ENCODE data around the gene GGACT.
"Not testable (repeated sequence)": the region's sequence is repeated elsewhere in the genome, so short reads cannot be mapped to it uniquely, and the experiment has no call there.

Gene GGACT

DNA sequence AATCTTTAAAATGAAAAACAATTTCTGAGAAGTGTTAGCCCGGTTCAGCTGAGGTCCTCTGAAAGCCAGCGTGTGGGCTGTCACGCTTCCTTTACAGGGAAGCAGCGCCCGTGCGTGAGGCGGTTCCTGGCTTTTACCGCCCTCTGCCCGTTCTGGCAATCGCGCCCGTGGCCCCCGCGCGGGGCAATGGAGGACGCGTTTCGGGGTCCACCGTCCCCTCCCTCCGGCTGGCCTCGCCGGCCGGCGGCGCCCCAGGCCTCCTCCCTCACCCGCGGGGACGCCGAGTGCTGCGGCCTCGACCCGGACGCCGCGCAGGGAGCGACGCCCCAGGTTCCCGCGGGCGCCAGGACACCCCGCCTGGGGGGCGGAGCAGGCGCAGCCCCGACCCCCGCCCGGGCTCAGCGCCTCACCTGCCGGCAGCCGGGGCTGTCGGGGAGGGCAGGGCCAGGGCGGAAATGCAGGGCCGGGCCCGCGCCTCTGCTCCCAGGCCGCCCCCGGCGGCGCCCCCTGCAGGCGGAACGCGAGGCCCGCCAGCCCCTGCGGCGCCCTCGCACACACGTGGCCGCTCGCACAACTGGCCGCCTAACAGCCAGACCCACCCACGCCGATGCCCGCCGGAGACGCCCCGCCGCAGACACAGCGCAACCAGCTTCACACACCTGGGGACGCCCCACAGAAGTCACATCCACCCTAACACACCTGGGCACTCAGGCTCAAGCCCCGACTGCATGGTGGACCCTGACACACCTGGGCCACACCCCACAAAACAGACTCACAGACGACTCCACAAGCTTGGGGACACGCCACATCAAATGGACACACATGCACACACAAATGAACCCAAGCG, at the start of gene GGACT:
GGACT (minus strand) TSS at position 459 of the 847 bp plus-strand sequence. CDS start 56,198 bp downstream, outside the sequence.
- DNase-seq: no peak

GRCh38 chr13:100637796-100638195, 49.2 kb upstream of the GGACT start:
- no peak for DNase-seq

DNA sequence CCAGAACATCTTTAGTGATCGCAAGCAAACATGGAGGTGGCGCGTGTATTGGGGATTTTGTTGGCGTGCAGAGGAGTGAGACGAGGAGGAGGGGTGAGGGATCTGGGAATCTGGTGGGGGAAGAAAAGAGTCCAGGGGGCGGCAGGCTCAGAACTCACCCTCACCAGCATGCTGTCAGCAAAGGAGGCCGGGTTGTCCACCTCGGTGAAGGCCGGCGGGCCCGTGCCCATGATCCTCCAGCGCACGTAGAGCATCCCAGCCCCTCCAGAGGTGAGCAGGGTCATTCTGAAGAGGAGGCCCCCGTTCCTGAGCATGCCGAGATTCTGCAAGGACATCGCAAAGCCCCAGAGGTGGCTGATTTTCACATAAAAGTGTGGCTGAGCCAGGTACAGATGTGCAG, 48.8 kb upstream of the GGACT start:
- DNase-seq: no peak

DNA sequence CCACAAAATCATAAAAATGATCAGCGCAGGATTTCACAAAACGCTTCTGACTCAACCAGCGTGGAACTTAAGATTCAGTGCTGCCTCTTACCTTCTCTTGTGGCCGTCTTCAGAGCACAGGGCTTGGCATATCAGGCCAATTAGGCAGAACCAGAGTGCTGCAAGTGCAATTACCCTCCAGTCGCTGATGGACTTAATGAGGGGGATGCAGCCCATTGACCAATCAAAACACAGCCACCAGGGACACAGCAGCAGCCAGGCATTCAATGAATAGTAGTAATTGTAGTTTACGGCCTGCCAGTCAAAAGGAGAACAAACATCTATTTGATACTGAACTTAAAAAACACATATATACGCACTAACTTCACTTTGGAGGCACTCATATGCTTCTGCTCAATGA, 47.9 kb upstream of the GGACT start:
- DNase-seq: peak; percentile 35

GRCh38 chr13:100636004-100636403, 47.4 kb upstream of the GGACT start:
- DNase-seq: no peak

- DNase-seq: no peak
These were observed 46.1 kb upstream of the GGACT start for GRCh38 chr13:100634696-100635095.

DNA sequence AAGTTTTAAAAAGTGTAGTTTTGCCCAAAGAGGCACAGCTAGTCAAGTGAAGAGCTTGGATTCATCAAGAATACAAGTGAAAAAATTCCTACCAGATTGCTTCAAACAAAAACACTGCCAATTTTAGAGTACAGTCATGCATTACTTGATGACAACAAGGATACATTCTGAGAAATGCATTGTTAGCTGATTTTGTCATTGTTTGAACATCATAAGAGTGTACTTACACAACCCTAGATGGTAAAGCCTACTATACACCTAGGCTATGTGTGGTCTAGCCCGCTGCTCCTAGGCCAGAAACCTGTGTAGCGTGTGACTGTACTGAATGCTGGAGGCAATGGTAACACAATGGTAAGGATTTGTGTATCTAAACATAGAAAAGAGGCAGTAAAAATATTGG, 44.9 kb upstream of the GGACT start:
- DNase-seq: no peak

GRCh38 chr13:100630555-100630954, 42.0 kb upstream of the GGACT start:
- DNase-seq: no peak

GRCh38 chr13:100627120-100627519, 38.5 kb upstream of the GGACT start:
- DNase-seq: no peak

DNA sequence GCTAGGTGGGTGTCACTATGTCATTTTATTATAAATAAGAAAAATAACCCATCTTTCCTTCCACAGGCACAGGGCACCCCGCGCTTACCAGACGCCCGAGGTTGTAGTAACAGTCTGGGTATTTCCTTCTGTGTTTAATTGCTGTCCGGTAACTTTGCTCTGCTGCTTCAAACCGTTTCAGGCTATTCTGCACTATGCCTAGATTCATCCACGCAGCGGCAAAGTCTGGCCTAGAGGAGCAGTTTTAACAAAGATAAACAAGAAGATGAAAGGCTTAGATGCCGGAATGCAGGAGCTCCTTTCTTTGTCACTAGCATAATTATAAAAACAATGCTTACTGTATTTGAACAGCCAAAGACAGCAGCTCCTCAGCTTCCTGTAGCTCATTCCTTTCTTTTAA, 36.9 kb upstream of the GGACT start:
- no peak for DNase-seq

- DNase-seq: no peak
These were observed 32.2 kb upstream of the GGACT start for GRCh38 chr13:100620792-100621191.

DNA sequence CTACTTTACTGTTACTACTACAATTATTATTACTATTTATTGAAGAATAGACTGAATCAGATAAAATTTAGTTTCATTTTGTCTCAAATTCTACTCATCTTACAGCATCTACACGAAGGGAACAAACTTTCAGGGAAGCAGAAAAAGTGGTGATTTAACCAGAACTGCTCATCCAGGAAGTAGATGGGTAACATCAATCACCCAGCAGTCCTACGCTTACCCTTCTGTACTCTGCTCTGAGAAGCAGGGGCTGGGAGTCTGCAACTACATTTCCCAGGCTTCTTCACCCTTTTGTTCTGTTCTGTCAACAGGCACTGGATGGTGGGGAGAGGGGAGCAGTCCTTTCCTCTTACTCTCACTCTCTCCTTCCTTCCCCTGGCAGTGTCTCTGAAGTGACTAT, 31.4 kb upstream of the GGACT start:
- no peak for DNase-seq

- not testable (repeated sequence) for DNase-seq
These were observed 30.3 kb upstream of the GGACT start for GRCh38 chr13:100618897-100619296.

- no peak for DNase-seq
These were observed 24.4 kb upstream of the GGACT start for GRCh38 chr13:100613031-100613430.

DNA sequence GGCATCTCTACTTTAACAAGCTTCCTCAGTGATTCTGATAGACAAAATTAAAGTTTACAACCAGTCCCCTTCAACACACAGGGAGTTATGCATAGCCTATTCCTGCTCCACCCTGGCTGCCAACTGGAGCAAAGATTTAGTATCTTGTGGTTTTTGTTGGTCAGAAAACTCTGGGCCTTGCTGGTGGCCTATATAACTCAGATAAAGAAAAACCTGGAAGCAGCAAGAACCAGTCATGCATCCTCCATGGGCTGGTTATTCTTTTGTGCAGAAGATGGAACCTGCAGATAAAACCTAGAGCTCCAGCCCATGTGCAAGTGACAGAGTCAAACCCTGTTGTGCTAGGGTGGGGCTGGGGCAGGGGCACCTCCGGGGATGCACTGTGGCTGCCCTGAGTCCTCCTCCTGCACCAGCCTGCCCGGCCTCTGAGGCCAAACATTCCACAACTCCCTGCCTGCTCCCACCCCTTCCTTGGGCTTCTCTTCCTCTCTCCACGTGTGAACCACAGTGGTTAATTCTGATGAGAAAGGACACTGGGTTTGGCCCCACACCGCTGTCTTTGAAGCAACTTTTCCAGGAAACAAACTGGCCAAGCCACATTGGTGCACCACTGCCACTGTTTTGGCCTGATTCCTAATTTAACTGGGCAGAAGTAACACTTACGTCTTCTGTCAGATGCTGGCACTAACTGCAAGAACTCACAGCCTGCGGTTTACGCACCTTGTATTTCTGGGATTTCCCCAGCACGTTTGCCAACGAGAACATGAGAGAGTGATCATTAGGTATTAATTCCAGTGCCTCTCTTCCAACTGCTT, 23.3 kb upstream of the GGACT start:
- DNase-seq: no peak

DNA sequence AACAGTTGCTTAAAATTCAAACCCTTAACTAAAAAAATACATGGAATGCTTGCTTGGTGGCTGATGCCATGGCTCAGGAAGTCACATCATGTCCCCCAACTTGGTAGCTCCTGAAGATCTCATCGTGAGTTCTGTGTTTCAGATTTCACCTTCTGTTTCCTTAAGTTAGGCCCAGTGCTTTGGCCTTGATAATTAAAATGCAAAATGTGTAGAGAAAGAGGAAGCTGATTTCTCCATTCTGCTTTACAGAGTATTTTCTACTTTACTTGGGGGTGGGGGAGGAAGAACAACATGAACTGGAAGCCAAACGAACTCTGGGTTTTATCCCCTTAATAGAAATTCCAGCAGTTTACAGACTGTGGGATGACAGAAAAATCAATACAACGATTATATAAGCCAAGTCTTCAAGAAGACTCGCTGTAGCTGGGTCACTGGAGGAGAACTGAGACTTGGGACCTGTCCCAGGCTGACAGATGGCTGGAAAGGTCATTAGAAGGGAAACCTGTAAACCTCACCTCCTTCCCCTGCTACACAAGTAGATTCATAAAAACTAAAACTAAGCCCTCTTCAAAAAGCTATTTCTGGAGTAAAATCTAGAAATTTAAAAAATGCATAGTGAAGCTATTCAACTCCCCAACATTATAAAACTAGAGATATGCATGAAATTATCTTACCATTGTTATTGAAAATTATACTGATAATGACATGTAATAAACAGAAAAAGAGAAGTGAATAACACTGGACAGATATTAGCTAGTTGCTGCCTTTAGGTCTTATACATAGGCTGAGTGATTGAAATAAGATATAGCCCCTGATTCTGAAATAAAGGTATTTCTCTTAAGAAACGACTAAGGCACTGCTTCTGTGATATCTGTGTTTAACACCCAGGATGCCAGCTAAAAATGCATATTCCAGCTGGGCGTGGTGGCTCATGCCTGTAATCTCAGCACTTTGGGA, 22.1 kb upstream of the GGACT start:
- DNase-seq: no peak

- no peak for DNase-seq
These were observed 20.3 kb upstream of the GGACT start for GRCh38 chr13:100608906-100609305.

DNA sequence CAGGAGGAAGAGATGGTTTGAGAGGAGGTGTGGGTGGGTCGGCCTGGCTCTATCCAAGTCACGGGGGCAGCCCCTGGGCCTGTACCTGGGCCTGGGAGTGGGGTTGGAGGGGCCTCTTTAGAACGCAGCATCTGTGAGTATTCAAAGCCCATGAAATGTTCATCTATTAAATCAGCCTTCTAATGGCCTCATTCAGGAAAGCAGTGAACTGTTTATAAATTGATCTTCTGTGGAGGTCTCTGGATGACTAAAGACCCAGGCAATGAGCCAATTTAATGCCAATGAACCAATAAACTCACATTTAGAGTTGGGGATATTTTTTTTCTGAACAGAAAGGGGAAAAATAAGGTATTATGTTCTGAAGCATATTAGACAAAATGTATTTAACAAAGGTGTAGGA, 19.9 kb upstream of the GGACT start:
- no peak for DNase-seq

- DNase-seq: no peak
These were observed 16.5 kb upstream of the GGACT start for GRCh38 chr13:100604918-100605710.

DNA sequence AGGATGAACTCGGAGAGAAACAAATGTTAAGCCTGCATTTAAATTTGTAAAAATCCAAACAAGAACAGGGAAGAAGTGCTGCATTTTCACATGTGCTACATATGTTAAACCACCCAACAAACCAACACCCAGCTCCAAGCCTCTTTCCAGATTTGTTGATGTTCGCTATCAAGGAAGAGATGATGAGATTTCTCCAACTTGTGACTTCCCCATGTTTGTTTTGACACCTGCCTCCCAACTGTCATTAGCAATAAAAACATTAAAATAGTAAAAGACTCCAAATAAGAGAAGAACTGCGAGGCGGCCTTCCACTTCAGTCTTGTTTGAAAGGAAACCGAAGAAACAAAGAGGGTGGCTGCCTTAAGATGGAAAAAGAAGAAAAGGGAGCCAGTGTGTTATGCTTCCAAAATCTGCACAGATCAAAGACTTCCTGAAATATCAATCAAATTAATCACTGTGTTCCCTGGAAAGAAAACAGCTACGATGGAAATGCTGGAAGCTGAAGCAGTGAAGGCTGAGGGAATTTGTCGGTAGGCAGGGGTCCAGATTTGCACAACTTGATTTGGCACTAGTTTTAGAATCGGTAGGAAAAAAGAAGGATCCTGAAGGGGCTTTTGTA, 14.0 kb upstream of the GGACT start:
- DNase-seq: no peak

DNA sequence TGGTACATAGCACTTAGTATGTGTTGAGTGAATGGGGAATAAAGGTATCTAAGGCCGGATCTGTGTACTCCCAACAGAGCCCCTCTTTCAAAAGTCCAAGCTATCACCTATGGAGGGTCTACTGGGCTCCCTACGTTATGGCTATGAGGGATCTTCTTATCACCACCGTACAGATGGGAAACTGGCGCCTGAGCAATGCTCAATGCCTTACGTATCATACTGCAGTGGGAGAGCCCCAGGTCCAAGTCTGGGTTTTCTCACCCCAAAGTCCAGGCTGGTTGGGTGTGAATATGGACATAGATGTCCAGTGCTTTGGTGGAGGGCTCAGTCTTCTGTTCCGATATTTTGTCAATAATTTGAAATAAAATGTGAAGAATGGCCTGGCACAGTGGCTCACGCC, 13.1 kb upstream of the GGACT start:
- no peak for DNase-seq

DNA sequence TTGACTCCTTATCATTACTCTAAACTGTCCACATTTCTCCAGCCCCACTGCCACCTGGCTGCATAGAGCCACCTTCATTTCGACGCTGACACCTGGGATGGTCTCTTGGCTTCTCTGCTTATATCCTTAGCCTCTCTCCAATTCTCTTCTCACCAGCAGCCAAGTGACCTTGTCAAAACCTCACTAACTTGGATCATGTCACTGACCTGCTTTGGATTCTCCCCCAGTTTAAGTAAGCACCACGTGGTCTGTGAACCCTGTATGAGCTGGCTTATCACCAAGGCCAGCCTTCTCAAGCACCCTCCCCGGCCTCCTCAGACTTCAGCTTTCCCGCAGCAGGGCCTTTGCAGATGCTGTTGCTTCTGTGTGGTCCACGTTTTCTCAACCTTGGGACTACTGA, 12.3 kb upstream of the GGACT start:
- DNase-seq: no peak
